Thoracic aorta (tissue), 2 donors: Measurements from ENCODE around the gene KCNQ5. TPM values are rescaled to one million over a fixed set of nuclear protein-coding genes. Genes with fewer than 3 reads are reported as not detected.

ENCODE experiments used
- ATAC-seq: fragments of 150-250 bp; one replicate; pipeline ENCODE4 v1.8.0; 2017; ENCODE audit warnings: low read depth; ENCODE audit not compliant: insufficient number of reproducible peaks, low FRiP score
- DNase-seq: peaks from one replicate; pipeline ENCODE4 v3.0.0-alpha.2; 2020; ENCODE audit warnings: low spot score
- H3K27ac ChIP-seq, 2 donors: fragments of 200-600 bp; sonication (generic); 1 replicate in 1 of 2; 2 replicates in 1 of 2; pipeline ENCODE4 v1.5.1; 2016; ENCODE audit warnings: mild to moderate bottlenecking in 2 of 2, moderate library complexity in 2 of 2
- H3K27me3 ChIP-seq: fragments of 200-600 bp; sonication (generic); replicated peaks from 2 replicates; pipeline ENCODE4 v1.6.0; 2016; ENCODE audit warnings: mild to moderate bottlenecking; ENCODE audit not compliant: insufficient read depth
- H3K36me3 ChIP-seq: fragments of 200-600 bp; sonication (generic); one replicate; pipeline ENCODE4 v1.5.1; 2016
- H3K4me1 ChIP-seq, 2 donors: fragments of 200-600 bp; sonication (generic); 1 replicate in 1 of 2; 2 replicates in 1 of 2; pipeline versions ENCODE4 v1.5.1 to v1.6.0; 2016; ENCODE audit warnings: low read depth in 2 of 2, mild to moderate bottlenecking in 1 of 2; ENCODE audit not compliant: control insufficient read depth in 1 of 2
- H3K4me3 ChIP-seq: fragments of 200-600 bp; sonication (generic); 2 replicates; pipeline ENCODE4 v1.5.1; 2016; ENCODE audit warnings: mild to moderate bottlenecking
- H3K9me3 ChIP-seq: fragments of 200-600 bp; sonication (generic); 2 replicates; pipeline ENCODE4 v1.5.1; 2016
- total RNA-seq, 2 donors: library from RNA; depleted of rRNA; stranded (reverse); fragments of >200 nt; gene quantifications; one replicate each; pipeline versions ENCODE4 v1.1.0 to v1.2.3, GENCODE V29; 2016
- TF ChIP-seq, protein P1 (sequence below): fragments of 200-600 bp; sonication (generic); IDR thresholded peaks from one replicate; pipeline ENCODE4 v1.5.1; 2019; ENCODE audit warnings: antibody characterized with exemption

The KCNQ5 gene
- total RNA-seq, 2 donors from 2014 or later: 7.3 to 8.5 TPM

DNA sequence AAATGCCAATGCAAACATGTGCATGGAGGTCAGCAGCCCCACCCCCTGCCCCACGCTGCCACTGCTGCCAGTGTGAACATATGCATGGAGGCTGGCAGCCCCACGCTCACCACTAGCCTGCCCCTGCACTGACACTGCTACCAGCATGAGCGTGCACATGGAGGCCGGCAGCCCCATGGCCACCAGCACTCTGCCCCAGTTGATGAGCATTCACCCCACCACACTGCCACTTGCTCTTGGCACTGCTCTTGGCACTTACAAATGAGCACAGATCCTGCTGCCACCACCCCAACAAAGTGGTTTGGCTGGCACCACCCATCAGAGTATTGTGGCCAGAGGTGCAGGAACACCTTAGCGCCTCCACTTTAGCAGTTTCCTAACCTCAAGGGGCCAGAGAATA lies 429.3 kb downstream of the KCNQ5 start:
- peaks cover 0 to 6% of the 10 kb centered on the region in 2 donors for H3K4me1 ChIP-seq
- H3K27me3 ChIP-seq: no peaks in the 10 kb centered on the region
- no peaks in the 10 kb centered on the region for H3K9me3 ChIP-seq
- no peak for DNase-seq
- no peak overlapping the region for H3K27ac ChIP-seq
- TF ChIP-seq, protein P1, sequence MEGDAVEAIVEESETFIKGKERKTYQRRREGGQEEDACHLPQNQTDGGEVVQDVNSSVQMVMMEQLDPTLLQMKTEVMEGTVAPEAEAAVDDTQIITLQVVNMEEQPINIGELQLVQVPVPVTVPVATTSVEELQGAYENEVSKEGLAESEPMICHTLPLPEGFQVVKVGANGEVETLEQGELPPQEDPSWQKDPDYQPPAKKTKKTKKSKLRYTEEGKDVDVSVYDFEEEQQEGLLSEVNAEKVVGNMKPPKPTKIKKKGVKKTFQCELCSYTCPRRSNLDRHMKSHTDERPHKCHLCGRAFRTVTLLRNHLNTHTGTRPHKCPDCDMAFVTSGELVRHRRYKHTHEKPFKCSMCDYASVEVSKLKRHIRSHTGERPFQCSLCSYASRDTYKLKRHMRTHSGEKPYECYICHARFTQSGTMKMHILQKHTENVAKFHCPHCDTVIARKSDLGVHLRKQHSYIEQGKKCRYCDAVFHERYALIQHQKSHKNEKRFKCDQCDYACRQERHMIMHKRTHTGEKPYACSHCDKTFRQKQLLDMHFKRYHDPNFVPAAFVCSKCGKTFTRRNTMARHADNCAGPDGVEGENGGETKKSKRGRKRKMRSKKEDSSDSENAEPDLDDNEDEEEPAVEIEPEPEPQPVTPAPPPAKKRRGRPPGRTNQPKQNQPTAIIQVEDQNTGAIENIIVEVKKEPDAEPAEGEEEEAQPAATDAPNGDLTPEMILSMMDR: no peak
- H3K4me3 ChIP-seq: no peak overlapping the region
- ATAC-seq: no peak
- no peaks in the 10 kb centered on the region for H3K36me3 ChIP-seq

DNA sequence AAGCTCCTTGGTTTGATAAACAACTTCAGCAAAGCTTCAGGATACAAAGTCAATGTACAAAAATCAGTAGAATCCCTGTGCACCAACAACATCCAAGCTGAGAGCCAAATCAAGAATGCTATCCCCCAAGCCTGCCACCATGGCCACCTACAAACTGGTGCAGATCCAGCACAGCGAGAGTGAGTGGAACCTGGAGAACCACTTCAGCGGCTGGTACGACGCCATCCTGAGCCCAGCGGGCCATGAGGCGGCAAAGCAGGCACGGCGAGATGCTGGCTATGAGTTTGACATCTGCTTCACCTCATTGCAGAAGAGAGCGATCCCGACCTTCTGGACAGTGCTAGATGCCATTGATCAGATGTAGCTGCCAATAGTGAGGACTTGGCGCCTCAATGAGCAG lies 433.1 kb downstream of the KCNQ5 start:
- Histone ChIP-seq H3K9me3 (no peaks in the 10 kb centered on the region), H3K36me3 (no peaks in the 10 kb centered on the region), H3K27me3 (no peaks in the 10 kb centered on the region), H3K4me3 (no peak overlapping the region), H3K4me1 (peaks cover 0 to 5% of the 10 kb centered on the region in 2 donors), H3K27ac (no peak overlapping the region)
- ATAC-seq: no peak
- TF ChIP-seq, protein P1: no peak
- DNase-seq: no peak

DNA sequence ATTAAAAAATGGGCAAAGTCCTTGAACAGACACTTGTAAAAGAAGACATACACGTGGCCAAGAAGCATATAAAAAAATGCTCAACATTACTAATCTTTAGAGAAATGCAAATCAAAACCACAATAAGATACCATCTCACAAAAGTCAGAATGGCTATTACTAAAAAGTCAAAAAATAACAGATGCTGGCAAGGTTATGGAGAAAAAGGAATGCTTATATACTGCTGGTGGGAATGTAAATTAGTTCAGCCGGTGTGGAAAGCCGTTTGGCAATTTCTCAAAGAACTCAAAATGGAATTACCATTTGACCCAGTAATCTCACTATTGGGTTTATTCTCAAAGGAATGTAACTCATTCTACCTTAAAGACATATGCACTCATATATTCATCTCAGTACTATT lies 436.9 kb downstream of the KCNQ5 start:
- peaks cover 0 to 5% of the 10 kb centered on the region in 2 donors for H3K4me1 ChIP-seq
- H3K9me3 ChIP-seq: no peaks in the 10 kb centered on the region
- H3K36me3 ChIP-seq: no peaks in the 10 kb centered on the region
- no peak overlapping the region for H3K4me3 ChIP-seq
- no peaks in the 10 kb centered on the region for H3K27me3 ChIP-seq
- H3K27ac ChIP-seq: no peak overlapping the region
- TF ChIP-seq, protein P1: no peak
- DNase-seq (no peak), ATAC-seq (no peak)

DNA sequence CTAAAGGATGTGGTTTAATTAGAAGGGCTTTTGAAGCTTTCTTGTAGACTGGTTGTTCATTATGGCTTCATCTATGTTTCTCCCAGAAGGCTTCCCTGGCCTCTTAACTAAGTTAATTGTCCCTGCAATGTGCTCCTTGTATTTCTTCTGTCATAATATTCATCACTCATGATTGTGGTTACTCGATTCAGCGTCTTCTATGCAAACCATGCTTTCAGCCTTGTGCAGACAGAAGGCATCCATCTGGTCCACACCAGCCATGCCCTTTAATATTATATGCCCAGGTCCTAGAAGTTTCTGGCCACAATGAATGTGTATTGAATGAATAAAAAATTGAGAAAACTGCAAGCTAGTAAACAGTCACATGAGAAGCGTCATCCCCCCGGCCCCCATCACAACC lies 440.3 kb downstream of the KCNQ5 start:
- no peak for ATAC-seq

DNA sequence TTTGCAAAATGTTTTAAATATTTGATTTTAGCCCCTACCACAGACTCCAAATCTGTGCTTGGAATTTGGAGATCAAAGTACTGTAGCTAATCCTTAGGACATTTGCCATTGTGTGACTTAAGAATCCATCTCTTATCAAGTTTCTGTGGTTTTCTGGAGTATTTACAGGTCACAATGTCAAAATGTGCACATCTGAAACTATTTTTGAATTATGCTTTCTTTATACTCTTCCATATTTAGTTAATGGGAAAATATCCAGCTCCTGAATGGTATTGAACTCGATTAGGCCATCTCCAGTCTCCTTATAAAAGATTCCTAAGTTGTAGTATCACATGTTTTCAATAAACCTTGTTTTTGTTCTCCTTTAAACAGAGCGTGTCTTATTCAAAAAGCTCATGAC lies 441.0 kb downstream of the KCNQ5 start:
- no peaks in the 10 kb centered on the region for H3K9me3 ChIP-seq
- ATAC-seq: no peak
- no peaks in the 10 kb centered on the region for H3K36me3 ChIP-seq
- H3K27ac ChIP-seq: no peak overlapping the region
- no peak for DNase-seq
- H3K4me1 ChIP-seq: no peaks in the 10 kb centered on the region
- no peak overlapping the region for H3K4me3 ChIP-seq
- no peaks in the 10 kb centered on the region for H3K27me3 ChIP-seq
- TF ChIP-seq, protein P1: no peak

More for the DNA sequence above, 440.3 kb downstream of the KCNQ5 start:
- H3K9me3 ChIP-seq: no peaks in the 10 kb centered on the region
- no peaks in the 10 kb centered on the region for H3K4me1 ChIP-seq
- no peak overlapping the region for H3K4me3 ChIP-seq
- H3K27ac ChIP-seq: no peak overlapping the region
- H3K36me3 ChIP-seq: no peaks in the 10 kb centered on the region
- TF ChIP-seq, protein P1: no peak
- no peaks in the 10 kb centered on the region for H3K27me3 ChIP-seq
- no peak for DNase-seq
